Measurements from ENCODE around the gene RBP2.

Gene RBP2

GRCh38 chr3:139477710-139478640 lies 1.7 kb upstream of the RBP2 start:
- no peak for DNase-seq

- no peak for DNase-seq
These were observed 3.1 kb downstream of the RBP2 start for GRCh38 chr3:139473155-139473771.

DNA sequence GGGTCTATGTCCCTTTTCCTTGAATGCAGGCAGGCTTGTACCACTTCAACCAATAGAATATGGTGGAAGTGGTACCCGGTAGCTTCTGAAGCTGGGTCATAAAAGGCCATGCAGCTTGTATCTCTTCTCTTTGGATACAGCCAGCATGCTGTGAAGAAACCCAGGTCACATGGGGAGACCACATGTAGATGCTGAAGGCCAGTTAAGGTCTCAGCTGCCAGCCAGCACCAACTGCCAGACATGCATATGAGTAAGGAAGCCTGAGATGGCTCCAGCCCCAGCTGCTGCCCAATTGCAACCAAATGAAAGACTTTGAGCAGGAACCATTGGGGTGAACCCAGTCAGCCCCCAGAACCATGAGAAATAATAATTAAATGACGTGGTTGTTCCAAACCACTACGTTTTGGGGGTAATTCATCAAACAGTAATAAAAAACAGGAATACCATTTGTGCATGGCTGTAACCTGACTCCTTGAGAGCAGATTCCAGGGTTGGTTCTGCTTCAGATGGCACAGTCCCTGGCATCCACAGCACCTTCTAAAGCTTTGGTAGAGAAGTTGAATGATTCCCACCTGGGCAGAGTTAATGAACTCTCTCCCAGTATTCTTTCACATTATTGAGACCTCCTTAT lies 3.8 kb downstream of the RBP2 start:
- DNase-seq: no peak

GRCh38 chr3:139470199-139470598 lies 6.1 kb downstream of the RBP2 start:
- DNase-seq: no peak

DNA sequence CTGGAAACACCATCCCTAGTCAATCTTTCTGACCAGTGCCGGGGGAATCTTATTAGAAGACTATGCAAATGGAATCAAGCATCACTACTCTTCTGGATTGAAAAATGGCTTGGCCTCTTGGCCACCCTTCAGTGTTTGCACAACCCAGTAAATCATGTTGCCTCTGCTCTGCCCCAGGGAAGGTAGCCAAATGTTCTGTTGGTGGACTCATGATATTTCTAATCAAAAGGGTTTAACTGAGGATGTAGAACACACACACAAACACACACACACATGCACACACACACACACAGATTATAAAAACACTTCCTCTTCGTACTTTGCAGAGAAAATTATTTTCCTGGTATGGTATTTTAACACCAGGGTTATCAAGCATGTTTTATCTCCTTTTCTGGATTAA lies 7.9 kb downstream of the RBP2 start:
- no peak for DNase-seq

DNA sequence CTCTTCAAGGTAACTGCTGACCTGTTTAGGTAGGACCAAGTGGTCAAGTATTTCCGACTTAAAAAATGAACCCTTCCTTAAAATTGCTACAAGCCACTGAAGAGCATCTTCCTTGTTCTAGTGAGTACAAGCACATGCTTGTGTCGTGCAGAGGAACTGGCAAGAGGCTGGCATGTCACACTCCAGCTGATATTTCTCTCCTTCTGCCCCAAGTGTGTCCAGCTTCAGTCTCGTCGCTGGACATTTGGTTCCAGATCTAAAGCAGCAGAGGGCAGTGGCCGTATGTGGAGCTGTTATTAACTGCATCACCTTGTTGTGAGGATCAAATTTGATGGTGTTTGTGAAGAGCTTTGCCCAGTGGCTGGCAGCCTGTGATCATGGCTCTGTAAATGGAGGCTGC lies 10.0 kb downstream of the RBP2 start:
- DNase-seq: no peak

DNA sequence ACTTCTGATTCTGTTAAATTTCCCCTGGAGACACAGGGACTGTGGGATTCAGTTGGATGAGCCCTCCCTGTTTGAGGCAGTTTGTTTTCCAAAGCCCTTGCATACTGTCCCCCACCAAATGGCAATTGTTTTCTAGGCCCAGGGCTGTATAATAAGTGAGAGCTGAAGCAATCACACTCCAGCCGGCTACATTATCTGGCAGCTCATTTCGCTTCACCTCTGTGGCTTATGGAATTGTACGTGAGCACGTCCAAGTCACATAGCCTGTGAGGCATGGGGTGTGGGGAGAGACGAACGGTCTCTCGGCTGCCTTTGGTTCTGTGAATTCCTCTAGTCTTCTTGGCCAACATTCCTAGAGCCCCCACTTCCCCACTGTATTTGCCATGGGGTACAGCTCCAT lies 10.7 kb downstream of the RBP2 start:
- DNase-seq: no peak

DNA sequence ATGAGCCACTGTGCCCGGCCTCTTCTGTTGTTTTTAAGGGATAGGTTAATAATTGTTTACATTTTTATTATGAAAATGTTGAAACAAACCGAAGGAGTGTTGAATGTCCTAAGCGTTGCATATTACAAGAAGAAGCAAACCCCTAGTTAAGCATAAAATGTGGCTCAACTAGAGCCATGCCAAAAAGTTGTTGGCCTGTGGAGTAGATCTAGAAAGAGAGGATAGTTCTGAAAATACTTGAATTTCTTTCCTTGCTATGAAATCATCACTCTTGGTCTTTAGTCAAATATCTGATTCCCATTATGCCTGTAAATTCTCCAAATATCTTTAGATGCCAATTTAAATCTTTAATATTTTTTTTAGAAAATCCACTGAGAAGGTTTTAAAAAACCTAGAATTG lies 12.8 kb downstream of the RBP2 start:
- DNase-seq: no peak

DNA sequence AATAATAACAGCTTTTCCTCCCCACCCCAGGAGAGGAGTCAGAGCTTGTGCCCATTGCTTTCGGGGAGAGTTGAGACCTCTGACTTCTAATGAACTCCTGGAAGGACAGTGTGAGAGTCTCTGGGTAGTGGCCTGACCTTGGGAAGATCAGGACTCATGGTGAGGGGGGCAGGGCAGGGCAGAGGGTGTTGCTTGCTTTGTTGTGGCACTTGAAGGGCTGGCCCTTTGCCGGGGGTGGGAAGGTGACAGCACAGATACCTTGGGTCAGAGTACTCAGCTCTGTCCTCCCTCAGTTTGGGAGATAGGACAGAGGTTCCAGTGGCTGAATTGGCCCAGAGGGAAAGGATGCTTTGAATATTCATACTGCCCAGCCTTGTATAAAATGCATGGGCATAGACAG lies 15.8 kb downstream of the RBP2 start:
- no peak for DNase-seq

GRCh38 chr3:139460076-139460475 lies 16.2 kb downstream of the RBP2 start:
- no peak for DNase-seq

DNA sequence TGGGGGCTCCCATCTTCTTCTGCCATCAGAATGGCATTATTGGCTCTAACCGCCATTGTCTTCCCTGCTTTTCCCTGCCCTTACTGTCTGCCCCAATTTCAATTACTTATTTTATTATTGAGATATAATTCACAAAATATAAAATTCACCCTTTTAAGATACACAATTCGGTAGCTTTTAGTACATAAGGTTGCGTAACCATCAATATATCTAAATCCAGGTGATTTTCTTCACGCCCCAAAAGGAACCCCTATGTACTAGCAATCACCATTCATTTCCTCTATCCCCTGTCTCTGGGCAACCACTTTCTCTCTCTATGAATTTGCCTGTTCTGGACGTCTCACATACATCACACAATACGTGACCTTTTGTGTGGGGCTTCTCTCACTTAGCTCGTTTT lies 18.0 kb downstream of the RBP2 start:
- no peak for DNase-seq

- no peak for DNase-seq
These were observed 19.2 kb downstream of the RBP2 start for GRCh38 chr3:139457066-139457465.

- DNase-seq: no peak
These were observed 19.9 kb downstream of the RBP2 start for GRCh38 chr3:139456386-139456785.

DNA sequence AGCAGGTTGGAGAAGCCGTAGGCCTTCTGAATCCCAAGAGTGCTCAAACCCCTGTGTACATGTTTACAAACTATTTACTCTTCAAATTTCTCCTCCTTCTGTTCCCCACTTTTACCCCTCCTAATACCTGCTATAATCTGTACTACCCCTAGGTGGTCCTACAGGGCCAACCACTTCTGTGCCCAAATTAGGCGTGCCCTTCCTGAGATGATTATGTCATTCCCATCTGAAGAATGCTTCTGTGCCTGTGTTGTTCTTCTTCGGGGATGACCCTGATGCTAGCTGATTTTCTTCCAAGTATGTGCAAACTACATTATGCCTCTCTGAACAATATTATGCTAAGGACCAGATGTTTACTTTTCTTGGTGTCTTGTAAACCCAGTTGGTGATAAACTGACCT lies 20.5 kb downstream of the RBP2 start:
- DNase-seq: no peak

DNA sequence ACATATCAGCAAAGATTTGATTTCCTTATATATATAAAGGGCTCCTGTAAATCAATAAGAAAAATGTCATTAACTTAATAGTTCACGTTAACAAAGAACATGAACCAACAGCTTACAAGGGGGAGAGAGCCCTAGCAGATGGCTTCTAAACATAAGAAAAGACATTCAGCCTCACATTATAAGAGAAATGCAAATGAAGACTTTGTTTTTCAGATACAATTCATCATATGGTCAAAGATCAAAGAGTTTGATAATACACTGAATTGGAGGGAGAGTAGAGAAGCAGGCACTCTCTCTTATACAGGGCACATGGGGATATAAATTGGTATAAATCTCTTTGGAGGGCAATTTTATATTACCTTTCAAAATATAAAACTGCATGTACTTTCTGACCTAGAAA lies 21.1 kb downstream of the RBP2 start:
- DNase-seq: no peak

GRCh38 chr3:139454346-139454745 lies 22.0 kb downstream of the RBP2 start:
- DNase-seq: no peak

- DNase-seq: no peak
These were observed 26.2 kb downstream of the RBP2 start for GRCh38 chr3:139450159-139450558.

DNA sequence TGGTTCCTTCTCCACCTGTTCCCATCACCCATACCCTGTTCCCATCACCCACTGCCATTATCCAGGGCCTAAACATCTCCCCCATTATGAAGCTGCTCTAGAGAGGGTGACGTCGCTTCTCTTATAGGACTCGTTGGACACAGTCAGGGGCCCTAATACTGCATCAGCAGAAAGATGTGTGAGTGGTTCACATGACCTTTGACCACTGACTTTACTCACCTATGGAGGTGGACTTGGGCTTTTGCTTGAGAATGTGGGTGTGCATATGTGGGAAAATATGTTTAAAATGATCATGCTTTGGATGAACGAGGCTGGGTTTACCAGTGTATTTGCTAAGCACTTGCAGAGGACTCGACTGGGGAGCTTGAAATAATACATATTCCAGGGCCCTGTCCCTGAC lies 26.8 kb downstream of the RBP2 start:
- DNase-seq: no peak

GRCh38 chr3:139448104-139448503 lies 28.2 kb downstream of the RBP2 start:
- DNase-seq: no peak

DNA sequence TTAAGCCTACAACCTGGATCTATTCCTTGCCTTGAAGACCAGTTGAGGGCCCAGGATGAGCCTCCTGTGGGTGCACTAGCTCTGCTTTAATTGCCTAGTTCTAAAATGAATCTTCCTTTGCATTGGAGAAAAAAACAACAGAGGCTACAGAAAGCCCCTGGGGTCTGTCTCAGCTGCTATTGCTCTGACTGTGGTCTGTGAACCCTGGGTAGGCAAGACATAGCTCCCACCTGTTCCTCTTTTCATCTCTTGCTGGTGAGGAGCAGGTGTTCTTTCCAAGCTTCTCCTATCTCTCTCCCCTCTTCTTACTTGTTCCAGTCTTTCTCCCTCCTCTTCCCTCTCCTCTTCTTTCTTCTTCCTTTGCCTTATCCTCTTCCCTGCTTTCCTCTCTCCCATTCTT lies 28.8 kb downstream of the RBP2 start:
- DNase-seq: no peak

DNA sequence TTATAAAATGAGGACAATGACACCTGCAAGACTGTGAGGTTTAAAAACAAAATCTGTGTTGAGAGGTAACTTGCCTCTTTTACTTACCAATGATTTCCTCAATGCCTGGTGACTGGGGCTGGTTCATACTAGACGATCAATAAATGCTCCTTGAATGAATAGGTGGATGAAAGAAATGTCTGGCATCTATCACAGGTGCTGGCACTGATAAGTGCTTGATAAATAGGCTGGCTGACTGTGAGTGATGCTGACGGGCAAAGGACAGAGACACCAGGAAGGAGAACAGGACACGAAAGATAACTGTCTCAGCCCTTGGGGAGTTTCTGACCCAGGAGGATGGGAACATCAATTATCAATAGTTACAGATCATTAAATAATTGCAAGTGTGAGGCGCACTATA lies 31.9 kb downstream of the RBP2 start:
- no peak for DNase-seq

GRCh38 chr3:139443186-139443585 lies 33.1 kb downstream of the RBP2 start:
- no peak for DNase-seq

- no peak for DNase-seq
These were observed 34.7 kb downstream of the RBP2 start for GRCh38 chr3:139441656-139442055.

Measured in CD4-positive, alpha-beta T cell treated with Interleukin-12 subunit alpha and Interleukin-12 subunit beta, for 1 hour (primary cell).